Muscle layer of duodenum (tissue), 2 donors: Measurements from ENCODE around the gene CLSTN1.
A peak's percentile ranks its signal among the peaks of the same experiment; 100 is the strongest.

Experiments used
- H3K27ac ChIP-seq: one replicate; pipeline ENCODE4 v1.7.0; 2013; ENCODE audit warnings: mild to moderate bottlenecking, low read length
- H3K27me3 ChIP-seq: one replicate; pipeline ENCODE4 v1.7.0; 2013; ENCODE audit warnings: low read depth, mild to moderate bottlenecking, control low read depth, low read length
- H3K36me3 ChIP-seq, 2 donors: one replicate each; pipeline ENCODE4 v1.7.0; 2013; ENCODE audit warnings: low read length in 2 of 2, control low read depth in 1 of 2, mild to moderate bottlenecking in 1 of 2; ENCODE audit not compliant: insufficient read depth in 2 of 2, control insufficient read depth in 1 of 2
- H3K4me1 ChIP-seq, 2 donors: one replicate each; pipeline ENCODE4 v1.7.0; 2013; ENCODE audit warnings: low read length in 2 of 2, mild to moderate bottlenecking in 2 of 2, control low read depth in 1 of 2, moderate library complexity in 1 of 2; ENCODE audit not compliant: insufficient read depth in 2 of 2, control insufficient read depth in 1 of 2
- H3K4me3 ChIP-seq, 2 donors: one replicate each; pipeline ENCODE4 v1.7.0; 2013; ENCODE audit warnings: low read length in 2 of 2, low read depth in 1 of 2, mild to moderate bottlenecking in 1 of 2
- H3K9me3 ChIP-seq, 2 donors: one replicate each; pipeline ENCODE4 v1.7.0; 2013; ENCODE audit warnings: low read length in 2 of 2, control low read depth in 1 of 2, mild to moderate bottlenecking in 1 of 2; ENCODE audit not compliant: control insufficient read depth in 1 of 2
- donor health status: healthy.

CLSTN1 gene

DNA sequence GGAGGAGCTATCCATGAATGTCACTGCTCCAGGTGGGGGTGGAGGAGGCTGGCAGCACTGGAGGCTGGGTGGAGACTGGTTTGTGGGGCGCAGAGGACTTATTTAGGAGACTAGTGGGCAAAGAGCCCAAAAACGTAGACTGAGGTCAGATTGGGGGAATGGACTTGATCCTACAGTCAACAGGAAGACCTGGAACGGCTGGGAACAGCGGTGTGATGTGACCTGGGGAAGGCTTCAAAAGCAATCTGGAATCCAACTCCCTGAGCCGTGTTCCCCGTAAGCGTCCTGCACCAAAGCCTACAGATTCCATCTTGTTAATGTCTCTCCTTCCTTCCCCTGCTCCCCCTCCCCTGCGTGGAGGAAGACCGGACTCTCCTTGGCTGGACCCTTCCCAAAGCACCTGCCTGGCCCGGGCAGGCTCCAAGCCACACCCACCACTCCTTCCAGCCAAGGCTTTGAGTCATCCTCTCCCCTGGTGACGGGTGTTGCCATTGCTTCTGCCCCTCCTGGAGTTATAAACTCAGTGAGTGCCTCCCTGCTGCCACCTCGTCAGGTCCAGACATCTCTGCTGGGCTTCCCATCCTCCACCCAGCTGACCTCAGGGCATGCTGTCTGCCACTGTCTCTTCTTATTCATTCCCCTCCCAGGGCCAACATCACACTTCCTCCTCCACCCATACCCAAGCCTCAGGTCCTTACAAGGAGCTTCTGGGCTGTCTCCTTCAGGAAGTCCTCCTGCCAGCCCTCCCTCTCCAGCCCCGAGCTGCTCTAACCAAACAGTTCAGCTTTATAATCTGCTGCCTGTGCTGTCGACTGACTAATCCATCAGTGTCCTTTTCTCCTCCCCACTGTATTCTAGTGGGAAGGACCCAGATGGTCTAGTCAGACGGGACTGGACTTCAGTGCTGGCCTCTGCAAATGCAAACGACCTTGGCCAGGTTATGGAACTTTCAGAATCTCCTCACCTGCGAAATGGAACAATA is 1.6 kb upstream of the CLSTN1 start:
- peak overlapping the region; percentile 13 to 74 for H3K4me3 ChIP-seq
- H3K36me3 ChIP-seq = no peaks in the 10 kb centered on the region
- peak overlapping the region; percentile 86 for H3K27ac ChIP-seq
- H3K9me3 ChIP-seq = no peaks in the 10 kb centered on the region
- peaks cover 14 to 29% of the 10 kb centered on the region in 2 donors for H3K4me1 ChIP-seq
- H3K27me3 ChIP-seq = no peaks in the 10 kb centered on the region

DNA sequence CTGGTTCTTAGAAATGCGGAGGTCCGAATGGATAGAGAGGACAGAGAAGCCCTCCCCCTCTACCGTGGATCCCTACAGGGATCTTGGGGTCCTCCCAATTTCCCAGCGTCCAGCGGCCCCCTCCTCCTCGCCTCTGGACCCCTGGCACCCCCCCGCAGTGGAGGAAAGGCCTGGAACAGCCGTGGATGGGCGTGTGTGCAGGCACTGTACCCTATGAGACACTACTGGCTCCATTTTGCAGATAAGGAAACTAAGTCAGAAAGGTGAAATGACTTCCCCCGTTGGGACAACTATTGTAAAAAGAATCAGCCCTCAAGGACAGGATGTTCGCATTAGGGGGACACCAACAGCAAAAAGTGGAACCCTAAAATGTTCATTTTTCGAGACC is 931 bp upstream of the CLSTN1 start:
- peak overlapping the region; percentile 33 for H3K27ac ChIP-seq

GRCh38 chr1:9823693-9823942 is 147 bp downstream of the CLSTN1 start:
- H3K4me1 ChIP-seq = peaks cover 14 to 29% of the 10 kb centered on the region in 2 donors
- H3K27me3 ChIP-seq = no peaks in the 10 kb centered on the region
- no peaks in the 10 kb centered on the region for H3K36me3 ChIP-seq
- peak overlapping the region in 1 of 2 donors; percentile 93 for H3K4me3 ChIP-seq
- H3K9me3 ChIP-seq = no peaks in the 10 kb centered on the region
- no peak overlapping the region for H3K27ac ChIP-seq

More for the DNA sequence above, 931 bp upstream of the CLSTN1 start:
- Histone ChIP-seq H3K27me3 (no peaks in the 10 kb centered on the region), H3K4me1 (peaks cover 14 to 29% of the 10 kb centered on the region in 2 donors), H3K9me3 (no peaks in the 10 kb centered on the region), H3K4me3 (peak overlapping the region; percentile 62 to 74), H3K36me3 (no peaks in the 10 kb centered on the region)

DNA sequence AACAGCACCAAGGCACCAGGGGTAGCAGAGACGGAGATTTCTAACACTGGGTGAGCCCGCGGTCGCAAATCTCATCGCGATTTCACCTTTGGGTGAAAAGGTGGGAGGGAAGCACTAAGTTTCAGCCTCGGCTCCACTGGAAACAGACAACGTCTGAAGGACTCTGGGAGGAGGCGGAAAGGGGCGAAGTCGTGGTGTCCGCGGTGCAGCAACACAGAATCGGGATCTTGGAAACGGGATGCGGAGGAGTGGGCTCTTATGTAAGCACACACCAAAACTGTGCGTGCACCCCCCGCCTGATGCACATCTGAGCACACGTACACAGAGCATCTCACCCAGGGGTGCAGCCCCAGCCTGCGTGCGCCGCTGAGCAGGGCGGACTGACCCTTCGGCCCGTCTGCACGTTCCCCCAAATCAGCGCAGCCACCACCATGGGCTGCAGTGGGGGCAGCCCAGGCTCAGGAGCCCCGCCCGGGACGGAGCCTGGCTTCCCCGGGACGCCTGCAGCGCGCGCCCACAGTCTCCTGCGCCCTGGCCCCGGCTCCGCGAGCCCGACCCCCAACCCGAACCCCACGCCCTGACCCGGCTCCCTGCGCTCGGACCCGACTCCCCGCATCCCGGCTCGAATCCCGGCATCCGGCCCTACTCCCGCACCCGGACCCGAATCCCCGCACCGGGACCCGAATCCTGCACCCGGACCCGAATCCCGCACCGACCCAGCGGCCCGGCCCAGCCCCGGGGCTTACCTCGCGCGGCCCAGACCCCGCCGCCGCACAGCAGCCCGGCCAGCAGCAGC is 670 bp downstream of the CLSTN1 start:
- Histone ChIP-seq H3K27me3 (no peaks in the 10 kb centered on the region), H3K36me3 (no peaks in the 10 kb centered on the region), H3K9me3 (no peaks in the 10 kb centered on the region), H3K4me1 (peaks cover 14 to 29% of the 10 kb centered on the region in 2 donors), H3K4me3 (peak overlapping the region; percentile 84 to 93), H3K27ac (peak overlapping the region; percentile 51)

DNA sequence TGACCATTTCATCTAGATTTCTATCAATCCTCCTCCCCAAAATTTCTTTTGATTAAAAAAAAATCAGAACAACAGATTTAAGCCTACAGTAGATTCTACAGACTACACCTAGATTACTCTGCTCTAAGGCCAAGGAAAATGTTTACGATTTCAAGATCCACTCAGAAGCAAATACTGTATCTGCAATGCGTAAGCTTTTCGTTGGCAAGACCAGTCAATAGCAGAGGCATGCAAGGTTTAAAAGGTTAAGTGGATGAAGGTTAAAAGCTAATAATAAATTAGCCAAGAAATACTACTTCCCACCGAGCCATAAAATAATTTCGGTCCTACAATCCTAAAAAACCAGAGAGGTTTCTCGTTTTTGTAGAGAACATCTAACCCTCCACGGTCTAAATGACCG is 1.3 kb downstream of the CLSTN1 start:
- Histone ChIP-seq H3K27me3 (no peaks in the 10 kb centered on the region), H3K36me3 (no peaks in the 10 kb centered on the region), H3K27ac (peak overlapping the region; percentile 51), H3K4me1 (peaks cover 14 to 29% of the 10 kb centered on the region in 2 donors), H3K4me3 (peak overlapping the region; percentile 84 to 93), H3K9me3 (no peaks in the 10 kb centered on the region)

DNA sequence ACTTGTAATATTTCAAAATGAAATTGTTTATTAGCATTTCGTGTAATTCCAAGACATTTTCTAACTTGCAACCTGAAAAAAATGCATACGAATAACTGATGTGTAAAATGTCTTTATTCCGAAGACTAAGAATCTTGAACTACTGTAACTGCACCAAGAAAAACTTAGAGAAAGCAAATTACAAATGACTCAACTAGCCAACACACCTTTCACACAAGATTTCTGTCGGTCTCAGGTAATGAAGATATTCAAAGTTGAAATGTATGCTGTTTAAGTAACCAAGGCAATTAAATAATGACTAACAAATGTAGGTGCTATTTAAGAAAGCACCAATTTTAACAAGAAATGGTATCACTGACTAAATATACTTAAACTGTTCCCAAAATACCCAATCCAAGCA is 2.1 kb downstream of the CLSTN1 start:
- H3K9me3 ChIP-seq = no peaks in the 10 kb centered on the region
- no peaks in the 10 kb centered on the region for H3K27me3 ChIP-seq
- H3K4me3 ChIP-seq = peak overlapping the region in 1 of 2 donors; percentile 84
- no peak overlapping the region for H3K27ac ChIP-seq
- H3K36me3 ChIP-seq = no peaks in the 10 kb centered on the region
- peaks cover 14 to 29% of the 10 kb centered on the region in 2 donors for H3K4me1 ChIP-seq

GRCh38 chr1:9820521-9820920 is 3.2 kb downstream of the CLSTN1 start:
- H3K4me3 ChIP-seq = no peak overlapping the region
- peaks cover 14 to 25% of the 10 kb centered on the region in 2 donors for H3K4me1 ChIP-seq
- H3K9me3 ChIP-seq = no peaks in the 10 kb centered on the region
- H3K27ac ChIP-seq = no peak overlapping the region
- no peaks in the 10 kb centered on the region for H3K36me3 ChIP-seq
- no peaks in the 10 kb centered on the region for H3K27me3 ChIP-seq

DNA sequence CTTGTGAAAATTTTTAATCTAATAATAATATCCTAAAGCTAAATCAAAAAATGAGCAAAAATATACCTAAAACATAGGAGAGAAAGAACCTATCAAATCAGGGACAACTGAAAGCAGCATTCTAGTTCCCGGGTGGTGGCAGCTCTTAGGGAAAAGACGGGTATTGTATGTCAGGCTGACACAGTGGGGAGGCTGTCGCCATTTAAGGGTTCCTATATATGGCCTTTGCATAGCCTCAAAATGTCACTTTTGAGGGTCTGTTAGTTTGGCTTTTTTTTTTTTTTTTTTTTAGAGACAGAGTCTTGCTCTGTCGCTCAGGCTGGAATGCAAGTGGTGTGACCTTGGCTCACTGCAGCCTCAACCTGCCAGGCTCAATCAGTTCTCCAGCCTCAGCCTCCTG is 6.0 kb downstream of the CLSTN1 start:
- Histone ChIP-seq H3K4me3 (no peak overlapping the region), H3K27me3 (no peaks in the 10 kb centered on the region), H3K36me3 (no peaks in the 10 kb centered on the region), H3K4me1 (peaks cover 10 to 13% of the 10 kb centered on the region in 2 donors), H3K27ac (no peak overlapping the region), H3K9me3 (no peaks in the 10 kb centered on the region)

DNA sequence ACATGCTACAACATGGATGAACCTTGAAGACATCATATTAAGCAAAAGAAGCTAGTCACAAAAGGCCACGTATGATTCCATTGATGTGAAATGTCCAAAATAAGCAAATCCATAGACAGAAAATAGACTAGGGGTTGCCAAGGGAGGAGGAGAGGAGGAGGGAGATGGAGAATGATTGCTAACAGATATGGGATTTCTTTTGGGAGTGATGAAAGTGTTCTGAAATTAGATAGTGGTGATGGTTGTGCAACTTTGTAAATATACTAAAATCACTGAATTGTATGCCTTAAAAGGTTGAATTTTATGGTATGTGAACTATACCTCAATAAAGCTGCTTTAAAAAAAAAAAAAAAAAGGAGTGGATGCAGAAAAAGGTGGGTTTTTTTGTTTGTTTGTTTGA is 7.6 kb downstream of the CLSTN1 start:
- H3K36me3 ChIP-seq = no peaks in the 10 kb centered on the region
- no peak overlapping the region for H3K27ac ChIP-seq
- no peak overlapping the region for H3K4me3 ChIP-seq
- H3K9me3 ChIP-seq = no peaks in the 10 kb centered on the region
- H3K4me1 ChIP-seq = peaks cover 2 to 3% of the 10 kb centered on the region in 2 donors
- H3K27me3 ChIP-seq = no peaks in the 10 kb centered on the region

GRCh38 chr1:9815150-9815549 is 8.6 kb downstream of the CLSTN1 start:
- Histone ChIP-seq H3K4me1 (peaks cover 2 to 3% of the 10 kb centered on the region in 2 donors), H3K27me3 (no peaks in the 10 kb centered on the region), H3K4me3 (no peak overlapping the region), H3K27ac (no peak overlapping the region), H3K36me3 (no peaks in the 10 kb centered on the region), H3K9me3 (no peaks in the 10 kb centered on the region)

DNA sequence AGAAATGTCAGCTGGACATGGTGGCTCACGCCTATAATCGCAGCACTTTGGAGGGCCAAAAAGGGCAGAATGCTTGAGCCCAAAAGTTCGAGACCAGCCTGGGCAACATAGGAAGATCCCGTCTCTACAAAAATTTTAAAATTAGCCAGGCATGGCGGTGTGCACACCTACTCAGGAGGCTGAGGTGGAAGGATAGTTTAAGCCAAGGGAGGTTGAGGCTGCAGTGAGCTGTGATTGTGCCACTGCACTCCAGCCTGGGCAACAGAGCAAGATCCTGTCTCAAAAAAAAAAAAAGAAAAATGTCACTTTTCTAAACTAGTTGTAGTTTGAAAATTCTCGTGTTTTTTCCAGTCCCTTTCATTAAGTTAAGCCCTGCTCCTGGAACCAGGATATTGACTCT is 9.1 kb downstream of the CLSTN1 start:
- Histone ChIP-seq H3K27ac (no peak overlapping the region), H3K9me3 (no peaks in the 10 kb centered on the region), H3K27me3 (no peaks in the 10 kb centered on the region), H3K4me1 (peaks cover 2 to 3% of the 10 kb centered on the region in 2 donors), H3K4me3 (no peak overlapping the region), H3K36me3 (no peaks in the 10 kb centered on the region)
